BLaER1 treated with 17β-estradiol and CSF1 and Interleukin-3, amounts not matched to agents 10 nM and 100 nM (cell line): Measurements from ENCODE around the gene MRPS34.

Experiments used
- H3K27ac ChIP-seq, 11 experiments: shearing (Covaris generic); formaldehyde crosslinking; 2 replicates each; pipeline ENCODE4 v1.8.1; 2022
- H3K27me3 ChIP-seq, 11 experiments: shearing (Covaris generic); formaldehyde crosslinking; 2 replicates each; pipeline ENCODE4 v1.8.1; 2022
- H3K36me3 ChIP-seq, 11 experiments: shearing (Covaris generic); formaldehyde crosslinking; 2 replicates each; pipeline ENCODE4 v1.8.1; 2022
- H3K4me1 ChIP-seq, 10 experiments: shearing (Covaris generic); formaldehyde crosslinking; 2 replicates each; pipeline ENCODE4 v1.8.1; 2022
- H3K4me2 ChIP-seq, 11 experiments: shearing (Covaris generic); formaldehyde crosslinking; 2 replicates each; pipeline ENCODE4 v1.8.1; 2022
- H3K4me3 ChIP-seq, 10 experiments: shearing (Covaris generic); formaldehyde crosslinking; 2 replicates each; pipeline ENCODE4 v1.8.1; 2022
- H3K9ac ChIP-seq, 11 experiments: shearing (Covaris generic); formaldehyde crosslinking; 2 replicates each; pipeline ENCODE4 v1.8.1; 2022
- H3K9me3 ChIP-seq, 11 experiments: shearing (Covaris generic); formaldehyde crosslinking; replicated peaks in 1 of 11; 2 replicates each; pipeline ENCODE4 v1.8.1; 2022
- H4K20me1 ChIP-seq, 11 experiments: shearing (Covaris generic); formaldehyde crosslinking; 2 replicates each; pipeline ENCODE4 v1.8.1; 2022
- Cebpa-rat ChIP-seq, 11 experiments: shearing (Covaris generic); IDR thresholded peaks; 2 replicates each; pipeline ENCODE4 v1.8.1; 2022

The MRPS34 gene

DNA sequence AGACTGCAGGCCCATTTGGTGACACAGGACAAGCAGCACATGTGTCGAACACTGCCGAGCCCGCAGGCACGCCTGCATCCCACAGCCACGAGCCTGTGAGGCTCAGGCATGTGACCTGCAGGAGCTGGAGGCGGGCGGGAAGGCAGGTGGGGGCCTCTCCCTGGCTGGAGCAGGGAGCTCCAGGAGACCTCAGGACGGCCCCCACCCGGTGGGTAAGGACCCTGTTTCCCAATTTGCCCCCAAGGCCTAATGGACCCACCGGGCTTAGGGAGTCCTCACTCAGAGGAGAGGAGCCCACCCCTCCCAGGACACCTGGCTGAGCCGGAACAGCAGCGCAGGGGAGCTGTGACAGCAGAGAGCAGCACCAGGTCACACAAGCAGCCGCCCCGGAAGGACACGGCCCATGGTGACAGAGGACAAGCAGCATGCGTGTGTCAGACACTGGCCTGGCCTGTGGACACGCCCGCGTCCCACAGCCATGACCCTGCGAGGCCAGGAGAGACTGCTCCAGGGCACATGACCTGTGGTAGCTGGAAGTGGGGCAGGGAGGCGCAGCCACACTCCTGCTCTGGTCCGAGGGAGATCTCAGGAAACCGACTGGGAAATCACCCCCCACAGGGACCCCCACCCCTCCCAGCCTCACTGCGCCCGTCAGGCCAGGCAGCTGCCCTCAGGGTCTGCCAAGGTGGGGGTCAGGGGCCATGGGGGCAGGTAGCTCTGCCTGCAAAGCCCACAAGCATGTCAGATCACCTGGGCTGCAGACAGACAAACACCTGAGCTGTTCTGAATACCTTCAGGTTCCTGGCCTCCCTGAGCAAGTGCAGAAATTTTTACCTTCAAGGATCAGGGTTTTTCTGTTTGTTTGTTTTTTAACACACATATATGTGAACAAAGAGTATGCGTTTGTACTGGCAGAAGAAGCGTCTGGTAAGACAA lies 7.1 kb upstream of the MRPS34 start:
- H3K27me3 ChIP-seq = no peaks in the 10 kb centered on the region
- H3K9ac ChIP-seq = peak overlapping the region in 8 of 11 experiments; percentile 15 to 95 (median 88); a peak in 8 of 22 replicates
- peaks cover 68 to 91% (median 83%) of the 10 kb centered on the region in 11 experiments for H4K20me1 ChIP-seq
- peaks cover 26 to 51% (median 39%) of the 10 kb centered on the region in 10 experiments for H3K4me1 ChIP-seq
- no peak overlapping the region for H3K4me3 ChIP-seq
- H3K36me3 ChIP-seq = peaks cover 51 to 71% (median 58%) of the 10 kb centered on the region in 11 experiments
- TF ChIP-seq Cebpa-rat (IDR thresholded peaks at IDR 0.05) = no peak
- peak overlapping the region in 1 of 11 experiments; percentile 99; a peak in 2 of 22 replicates for H3K4me2 ChIP-seq
- no peak overlapping the region for H3K27ac ChIP-seq
- H3K9me3 ChIP-seq = no peaks in the 10 kb centered on the region

DNA sequence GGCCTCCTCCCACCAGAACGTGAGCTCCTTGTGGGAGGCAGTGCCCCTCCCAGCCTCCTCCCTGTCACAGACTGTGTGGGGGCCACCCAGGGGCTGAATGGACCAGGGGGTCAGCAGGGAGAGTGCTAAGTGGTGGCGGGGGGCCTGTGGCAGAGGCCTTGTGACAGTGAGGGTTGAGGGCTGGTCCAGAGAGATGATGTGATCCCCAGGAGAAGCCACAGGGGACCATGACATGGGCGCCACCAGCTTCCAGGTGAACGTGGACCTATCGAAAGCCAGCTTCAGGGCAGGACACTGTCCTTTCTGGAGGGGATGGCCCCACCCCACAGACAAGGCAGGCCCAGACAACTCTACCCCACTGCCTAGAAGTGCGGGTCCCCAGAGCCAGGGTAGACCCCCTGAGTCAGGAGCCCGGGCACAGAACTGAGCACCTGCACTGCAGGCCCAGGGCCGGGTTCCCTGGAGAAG lies 6.3 kb upstream of the MRPS34 start:
- TF ChIP-seq Cebpa-rat (IDR thresholded peaks at IDR 0.05) = no peak
- Histone ChIP-seq H3K27me3 (no peaks in the 10 kb centered on the region), H3K4me3 (no peak overlapping the region), H3K4me1 (peaks cover 30 to 51% (median 45%) of the 10 kb centered on the region in 10 experiments), H3K9ac (peak overlapping the region in 7 of 11 experiments; percentile 1 to 36 (median 26); a peak in 9 of 22 replicates), H4K20me1 (peaks cover 75 to 91% (median 84%) of the 10 kb centered on the region in 11 experiments), H3K36me3 (peaks cover 48 to 70% (median 60%) of the 10 kb centered on the region in 11 experiments), H3K27ac (no peak overlapping the region), H3K9me3 (no peaks in the 10 kb centered on the region), H3K4me2 (no peak overlapping the region)

- no peak overlapping the region for H3K4me2 ChIP-seq
- no peaks in the 10 kb centered on the region for H3K9me3 ChIP-seq
- peaks cover 80 to 91% (median 83%) of the 10 kb centered on the region in 11 experiments for H4K20me1 ChIP-seq
- H3K27ac ChIP-seq = no peak overlapping the region
- H3K9ac ChIP-seq = peak overlapping the region in 6 of 11 experiments; percentile 1 to 41 (median 24); a peak in 7 of 22 replicates
- no peak overlapping the region for H3K4me3 ChIP-seq
- H3K4me1 ChIP-seq = peaks cover 29 to 48% (median 41%) of the 10 kb centered on the region in 10 experiments
- peaks cover 48 to 67% (median 60%) of the 10 kb centered on the region in 11 experiments for H3K36me3 ChIP-seq
- no peaks in the 10 kb centered on the region for H3K27me3 ChIP-seq
- TF ChIP-seq Cebpa-rat (IDR thresholded peaks at IDR 0.05) = no peak
Measured at GRCh38 chr16:1778200-1779179, 5.6 kb upstream of the MRPS34 start.

DNA sequence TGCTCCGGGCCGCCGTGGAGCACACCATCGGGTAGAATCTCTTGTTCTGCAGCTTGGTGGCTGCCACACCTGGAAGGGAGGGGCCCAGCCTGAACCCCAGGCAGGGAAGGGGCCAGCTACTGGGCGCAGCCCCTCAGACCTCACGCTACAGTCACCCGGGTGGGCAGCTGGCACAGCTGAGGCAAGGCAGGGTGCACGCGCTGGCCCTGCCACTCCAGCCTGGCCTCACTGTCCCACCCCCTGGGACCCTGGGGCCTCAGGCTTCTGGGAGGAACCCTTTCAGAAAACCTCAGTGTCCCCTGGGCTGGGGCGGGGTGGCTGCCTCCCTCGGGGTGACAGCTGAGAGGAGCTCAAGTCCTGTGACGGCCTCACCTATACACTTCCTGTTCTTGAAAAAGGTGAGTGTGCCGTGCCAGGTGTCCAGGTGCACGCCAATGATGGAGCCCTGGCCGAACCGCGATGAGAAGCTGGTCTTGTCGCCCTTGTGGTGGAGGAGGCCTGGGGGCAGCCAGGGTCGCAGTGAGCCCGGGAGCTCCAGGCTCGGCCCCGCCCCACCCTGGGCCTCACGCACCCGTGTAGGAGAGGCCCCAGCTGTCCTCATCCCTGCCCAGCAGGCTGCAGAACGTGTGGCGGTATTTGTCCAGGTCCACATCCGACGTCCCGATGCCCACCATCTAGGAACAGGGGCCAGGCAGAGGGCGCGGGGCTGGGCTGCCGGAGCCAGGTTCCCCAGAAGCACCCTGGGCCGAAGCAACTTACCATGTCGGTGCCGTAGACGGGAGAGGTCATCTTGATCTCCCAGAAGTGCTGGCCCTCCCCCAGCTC lies 4.7 kb upstream of the MRPS34 start:
- peak overlapping the region in 6 of 11 experiments; percentile 11 to 54 (median 29); a peak in 4 of 22 replicates for H3K9ac ChIP-seq
- peaks cover 28 to 47% (median 41%) of the 10 kb centered on the region in 10 experiments for H3K4me1 ChIP-seq
- H3K9me3 ChIP-seq = no peaks in the 10 kb centered on the region
- peaks cover 80 to 89% (median 83%) of the 10 kb centered on the region in 11 experiments for H4K20me1 ChIP-seq
- peaks cover 48 to 67% (median 60%) of the 10 kb centered on the region in 11 experiments for H3K36me3 ChIP-seq
- no peak overlapping the region for H3K4me3 ChIP-seq
- no peaks in the 10 kb centered on the region for H3K27me3 ChIP-seq
- no peak overlapping the region for H3K27ac ChIP-seq
- TF ChIP-seq Cebpa-rat (IDR thresholded peaks at IDR 0.05) = no peak
- H3K4me2 ChIP-seq = no peak overlapping the region

GRCh38 chr16:1776991-1777374 lies 4.0 kb upstream of the MRPS34 start:
- Histone ChIP-seq H3K4me3 (no peak overlapping the region), H3K9me3 (no peaks in the 10 kb centered on the region), H3K27me3 (no peaks in the 10 kb centered on the region), H3K4me2 (no peak overlapping the region), H3K9ac (peak overlapping the region in 7 of 11 experiments; percentile 13 to 54 (median 32); a peak in 6 of 22 replicates), H3K27ac (no peak overlapping the region), H4K20me1 (peaks cover 76 to 93% (median 82%) of the 10 kb centered on the region in 11 experiments), H3K36me3 (peaks cover 48 to 67% (median 60%) of the 10 kb centered on the region in 11 experiments), H3K4me1 (peaks cover 28 to 47% (median 41%) of the 10 kb centered on the region in 10 experiments)
- TF ChIP-seq Cebpa-rat (IDR thresholded peaks at IDR 0.05) = no peak

DNA sequence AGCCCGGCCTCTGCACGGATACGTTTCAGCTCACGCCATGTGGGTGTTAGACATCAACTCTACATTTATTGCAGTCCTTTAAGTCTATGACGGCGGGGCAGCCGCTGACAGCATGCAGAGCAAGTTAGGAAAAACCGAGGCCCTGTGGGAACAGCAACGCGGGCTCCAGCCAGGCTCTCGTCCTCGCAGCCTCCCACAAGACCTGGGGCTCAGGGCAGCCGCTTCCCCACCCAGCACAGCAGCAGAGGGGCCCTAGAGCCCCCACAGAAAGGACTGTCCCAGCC lies 3.7 kb upstream of the MRPS34 start:
- H3K4me3 ChIP-seq = no peak overlapping the region
- peaks cover 48 to 68% (median 60%) of the 10 kb centered on the region in 11 experiments for H3K36me3 ChIP-seq
- H3K9me3 ChIP-seq = no peaks in the 10 kb centered on the region
- peak overlapping the region in 2 of 11 experiments; percentile 7 to 26; a peak in 2 of 22 replicates for H3K4me2 ChIP-seq
- peaks cover 73 to 92% (median 79%) of the 10 kb centered on the region in 11 experiments for H4K20me1 ChIP-seq
- peak overlapping the region in 7 of 11 experiments; percentile 13 to 54 (median 32); a peak in 6 of 22 replicates for H3K9ac ChIP-seq
- no peak for TF ChIP-seq Cebpa-rat (IDR thresholded peaks at IDR 0.05)
- H3K27me3 ChIP-seq = no peaks in the 10 kb centered on the region
- peaks cover 26 to 46% (median 39%) of the 10 kb centered on the region in 10 experiments for H3K4me1 ChIP-seq
- H3K27ac ChIP-seq = no peak overlapping the region

- H3K27ac ChIP-seq = no peak overlapping the region
- H3K36me3 ChIP-seq = peaks cover 48 to 67% (median 59%) of the 10 kb centered on the region in 11 experiments
- no peak for TF ChIP-seq Cebpa-rat (IDR thresholded peaks at IDR 0.05)
- no peaks in the 10 kb centered on the region for H3K9me3 ChIP-seq
- H3K4me2 ChIP-seq = peak overlapping the region in 5 of 11 experiments; percentile 1 to 100 (median 26); a peak in 3 of 22 replicates
- no peaks in the 10 kb centered on the region for H3K27me3 ChIP-seq
- peak overlapping the region in 6 of 11 experiments; percentile 18 to 98 (median 74); a peak in 7 of 22 replicates for H3K9ac ChIP-seq
- peaks cover 21 to 41% (median 33%) of the 10 kb centered on the region in 10 experiments for H3K4me1 ChIP-seq
- H3K4me3 ChIP-seq = no peak overlapping the region
- H4K20me1 ChIP-seq = peaks cover 67 to 86% (median 73%) of the 10 kb centered on the region in 11 experiments
Measured at GRCh38 chr16:1775846-1776671, 3.1 kb upstream of the MRPS34 start.
